NCI-H1694 (cell line): ENCODE data around the gene ALK.

Source experiments
- DNase-seq: peaks from one replicate; lab custom pipeline; 2025; lab: John Stamatoyannopoulos, UW

ALK gene

DNA sequence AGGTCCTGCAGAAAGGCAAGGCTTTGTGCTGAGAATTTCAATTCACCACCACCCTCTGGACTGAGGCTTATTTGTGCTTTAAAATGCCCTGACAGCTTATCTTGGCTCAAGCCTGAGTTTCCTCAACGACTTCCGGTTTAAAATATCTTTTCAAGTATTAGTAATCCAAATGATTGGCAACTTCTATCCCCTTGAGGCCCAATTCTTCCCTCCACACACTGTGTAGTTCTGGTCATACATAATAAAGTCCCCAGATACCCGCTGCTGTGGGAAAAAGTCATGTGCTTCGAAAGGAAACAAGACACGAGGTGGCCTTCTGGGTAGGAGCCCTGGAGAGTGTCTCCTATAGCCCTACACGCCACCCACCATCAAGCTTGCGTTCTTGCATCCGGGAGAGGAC, 393.4 kb downstream of the ALK start:
- DNase-seq = no peak

- no peak for DNase-seq
Observed at GRCh38 chr2:29526587-29527586, 394.5 kb downstream of the ALK start.

DNA sequence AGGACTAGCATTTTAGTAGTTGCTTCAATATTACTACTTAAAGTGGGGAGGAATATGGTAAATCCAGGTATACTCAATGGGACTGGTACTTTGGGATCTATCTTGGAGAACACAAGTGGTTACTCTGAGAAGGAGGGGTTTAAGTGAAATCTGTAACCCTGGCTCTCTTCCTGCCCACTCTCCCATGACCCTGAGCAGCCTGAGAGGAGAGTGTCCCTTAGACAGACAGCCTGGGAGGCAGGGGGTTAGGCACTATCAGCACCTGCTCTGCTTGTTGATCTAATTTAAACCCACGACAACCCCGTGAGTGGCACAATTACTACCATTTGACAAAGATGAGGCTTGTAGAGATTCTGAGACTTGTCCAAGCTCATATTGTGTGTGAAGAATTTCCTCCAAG, 395.5 kb downstream of the ALK start:
- DNase-seq = no peak

DNA sequence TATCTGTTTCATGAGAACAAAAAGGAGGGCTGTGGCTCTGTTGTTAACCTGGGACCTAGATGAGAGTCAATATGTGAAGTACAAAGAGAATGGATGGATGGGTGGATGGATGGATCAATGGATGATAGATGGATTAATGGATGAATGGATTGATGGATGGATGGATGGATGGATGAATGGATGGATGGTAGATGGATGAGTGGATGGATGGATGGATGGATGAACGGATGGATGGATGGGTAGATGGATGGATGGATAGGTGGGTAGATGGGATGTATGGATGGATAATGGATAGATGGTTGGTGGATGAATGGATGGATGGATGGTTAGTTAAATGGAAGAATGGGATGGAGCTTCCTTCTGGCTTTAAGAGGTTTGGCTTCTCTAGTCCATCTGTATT, 396.7 kb downstream of the ALK start:
- DNase-seq = no peak

- no peak for DNase-seq
Observed at GRCh38 chr2:29522951-29523669, 398.3 kb downstream of the ALK start.

DNA sequence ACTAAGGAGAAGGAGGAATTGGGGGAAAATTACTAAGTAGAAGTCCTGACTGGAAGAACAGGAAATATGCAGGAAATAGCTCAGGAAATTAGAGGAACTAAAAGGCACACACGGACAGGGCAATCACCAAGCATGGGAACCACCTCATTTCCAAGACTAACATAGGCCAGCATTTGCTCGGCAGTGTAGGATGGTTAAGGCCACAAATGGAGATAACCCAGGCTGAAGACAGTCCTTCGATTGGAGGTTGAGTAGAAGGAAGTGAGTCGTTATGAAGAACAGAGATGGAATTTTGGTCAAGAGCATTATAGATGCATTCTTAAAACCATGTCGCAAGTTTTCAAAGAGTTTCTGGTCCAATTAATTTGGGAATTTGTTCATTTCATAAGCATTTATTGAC, 401.4 kb downstream of the ALK start:
- DNase-seq = no peak

DNA sequence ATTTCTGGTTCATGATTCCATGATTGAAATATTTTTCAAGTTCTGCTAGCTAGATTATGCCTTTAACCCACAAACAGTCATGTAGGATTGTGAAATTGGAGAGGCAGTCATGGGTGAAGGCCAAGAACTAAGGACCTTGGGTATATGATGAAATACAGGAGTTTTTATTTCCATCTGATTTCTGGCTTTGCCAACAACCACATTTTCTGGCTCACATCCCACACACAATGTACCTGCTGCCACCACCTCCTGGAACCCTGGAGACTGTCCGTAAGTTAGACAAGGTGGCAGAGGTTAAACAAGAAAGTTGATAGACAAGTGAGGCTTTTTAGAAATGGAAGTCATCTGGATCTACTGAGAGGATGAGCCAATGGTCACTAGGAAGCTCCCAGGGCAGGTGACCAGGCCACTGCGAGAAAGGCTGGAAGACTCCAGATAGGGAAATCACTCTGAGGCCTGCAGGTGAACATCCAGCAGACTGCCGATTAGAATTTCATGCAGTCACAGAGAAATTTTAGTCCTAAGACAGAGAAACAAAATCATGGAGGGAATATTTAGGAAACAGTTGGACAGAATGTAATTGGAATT, 402.0 kb downstream of the ALK start:
- DNase-seq = no peak

DNA sequence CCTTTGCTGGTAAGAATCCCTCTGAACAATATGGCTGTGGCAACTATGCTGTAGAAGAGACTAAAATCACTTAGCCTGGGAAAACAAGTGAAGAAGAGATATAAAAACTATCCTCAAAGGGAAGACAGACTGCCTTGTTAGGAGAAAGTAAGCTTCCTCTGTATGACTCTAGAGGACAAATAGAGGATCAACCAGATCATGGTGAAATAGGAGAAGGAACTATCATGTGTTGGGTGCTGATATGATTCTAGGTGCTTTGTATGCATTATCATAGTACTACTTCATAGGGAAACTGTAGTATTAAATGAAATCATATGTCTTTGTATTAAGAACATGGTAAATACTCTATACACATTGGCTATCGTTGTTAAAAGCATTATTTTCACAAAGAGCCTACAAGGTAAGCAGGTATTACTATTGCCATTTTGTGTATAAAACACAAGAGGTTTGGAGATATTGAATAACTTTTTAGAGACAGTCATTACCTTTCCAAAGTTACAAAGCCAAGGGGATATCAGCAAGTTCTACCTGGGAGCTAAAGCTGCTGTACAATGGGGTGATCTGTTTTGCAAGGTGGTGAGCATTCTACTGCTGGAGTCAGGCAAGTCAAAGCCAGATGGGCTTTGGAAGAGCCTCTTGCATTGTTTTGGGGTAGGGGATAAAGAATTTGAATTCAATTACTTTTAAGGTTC, 402.6 kb downstream of the ALK start:
- no peak for DNase-seq

DNA sequence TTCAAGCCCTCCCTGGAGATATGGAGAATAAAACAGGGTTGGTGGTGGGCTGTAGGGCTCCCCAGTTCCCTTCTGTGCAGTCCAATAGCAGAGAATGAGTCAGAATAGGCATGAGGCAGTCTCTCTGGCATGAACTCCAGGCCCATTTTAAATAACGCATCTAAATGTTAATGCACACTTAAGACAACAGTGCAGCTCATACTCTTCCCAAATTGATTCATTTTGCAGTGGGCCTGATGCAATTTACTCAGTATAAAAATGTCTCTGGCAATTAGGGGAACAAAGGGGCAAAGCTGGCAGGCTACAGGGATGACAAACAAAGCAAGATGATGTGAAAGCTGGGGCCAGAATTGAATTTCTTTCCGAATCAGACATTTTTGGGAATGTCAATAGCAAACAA, 403.4 kb downstream of the ALK start:
- no peak for DNase-seq

DNA sequence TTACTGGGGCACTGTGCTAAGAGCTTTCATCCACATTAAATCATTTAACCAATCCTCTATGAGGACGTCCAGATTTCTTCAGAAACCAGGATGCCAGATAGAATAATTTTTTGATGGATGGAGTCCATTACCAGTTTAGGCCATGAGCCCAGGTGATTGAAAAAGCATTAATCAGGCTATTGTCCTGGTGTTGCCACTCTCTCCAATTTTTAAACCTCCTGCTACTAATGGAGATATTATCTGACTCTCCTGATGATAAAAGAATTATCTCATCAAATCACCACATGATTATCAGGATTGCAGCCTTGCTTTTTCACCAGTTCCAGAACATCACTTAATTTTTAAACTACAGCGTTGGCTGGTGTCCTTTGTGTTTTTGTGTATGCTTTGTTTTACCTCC, 404.0 kb downstream of the ALK start:
- DNase-seq = no peak

- no peak for DNase-seq
Observed at GRCh38 chr2:29516767-29517166, 404.6 kb downstream of the ALK start.

DNA sequence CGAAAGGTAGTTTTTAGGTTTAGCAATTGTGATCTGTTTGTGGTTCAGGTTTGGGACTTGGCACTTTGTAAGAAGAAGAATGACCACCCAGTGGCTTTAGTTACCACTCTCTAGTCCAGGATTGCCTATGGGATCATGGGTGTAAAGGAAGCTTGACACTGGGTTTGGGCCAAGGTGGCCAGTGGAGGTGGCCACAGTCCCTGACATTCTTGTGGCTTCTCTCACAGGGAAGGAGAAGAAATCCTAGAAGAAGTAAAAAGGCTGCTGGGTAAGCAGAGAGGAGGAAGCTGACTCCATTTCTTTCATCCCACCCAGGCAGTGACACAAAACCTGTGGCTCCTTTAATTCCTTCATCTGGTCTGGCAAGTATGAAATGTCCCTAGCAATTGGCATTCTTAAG, 411.5 kb downstream of the ALK start:
- no peak for DNase-seq

DNA sequence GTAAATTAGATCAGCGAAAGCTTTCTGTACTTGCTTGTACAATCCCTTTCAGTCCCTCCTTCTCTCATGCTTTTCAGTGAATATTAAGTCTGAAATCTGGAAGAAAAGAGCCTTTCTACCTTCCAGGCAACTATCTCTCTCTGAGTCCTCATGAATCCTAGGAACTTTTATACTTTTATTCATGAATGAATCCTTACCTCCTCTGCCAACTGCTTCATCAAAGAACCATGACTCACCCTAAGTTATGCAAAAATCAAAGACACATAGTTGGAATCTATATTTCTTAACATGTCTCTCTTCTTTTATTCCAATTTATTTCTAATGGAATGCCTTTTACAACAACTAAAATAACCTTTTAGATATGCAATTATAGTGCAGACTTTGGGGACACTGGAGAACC, 412.0 kb downstream of the ALK start:
- no peak for DNase-seq

- DNase-seq = no peak
Observed at GRCh38 chr2:29504746-29505145, 416.6 kb downstream of the ALK start.

- peak; percentile 16 for DNase-seq
Observed at GRCh38 chr2:29502460-29502911, 418.9 kb downstream of the ALK start.

DNA sequence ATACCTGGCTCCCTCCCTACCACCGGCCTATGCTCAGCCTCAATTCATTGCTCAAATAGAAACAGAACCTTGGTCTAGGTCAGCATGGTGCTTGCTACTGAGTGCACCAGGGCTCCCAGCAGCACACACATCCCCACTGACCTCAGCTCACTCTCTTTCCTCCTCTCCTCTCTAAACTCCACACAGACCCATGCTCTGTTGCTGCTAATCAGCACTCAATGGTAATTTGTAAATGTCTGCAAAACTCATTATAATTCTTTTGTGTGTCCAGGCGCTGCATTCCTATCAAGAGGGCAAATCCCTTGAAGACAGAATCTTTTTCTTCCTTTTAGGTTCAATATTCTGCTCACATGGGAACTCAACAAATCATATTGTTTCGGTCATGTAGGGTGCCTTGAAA, 424.0 kb downstream of the ALK start:
- no peak for DNase-seq

GRCh38 chr2:29496198-29496597, 425.2 kb downstream of the ALK start:
- no peak for DNase-seq

DNA sequence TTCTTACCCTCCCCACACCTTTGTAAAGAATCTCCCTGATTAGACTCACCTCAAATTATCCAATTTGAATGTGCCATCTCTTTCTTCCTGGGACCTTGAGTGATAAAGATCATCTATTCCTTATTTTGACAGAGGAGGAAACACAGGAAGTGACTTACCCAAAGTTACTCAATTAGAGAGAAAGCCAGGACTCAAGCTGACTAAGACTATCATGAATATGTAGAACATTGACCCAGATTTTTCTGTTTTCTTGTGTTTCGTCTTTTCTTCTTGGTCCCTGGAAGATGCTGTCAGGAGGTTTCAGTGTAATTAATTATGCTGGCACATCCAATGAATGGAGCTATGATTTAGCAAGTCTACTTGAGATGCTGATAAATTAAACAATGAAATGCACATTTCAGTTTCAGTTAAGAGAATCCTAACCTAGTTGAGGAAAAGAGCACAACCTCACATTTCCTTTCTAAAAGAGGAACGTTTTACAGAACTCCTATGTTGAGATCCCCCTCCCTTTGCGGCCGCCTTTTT, 425.8 kb downstream of the ALK start:
- no peak for DNase-seq

DNA sequence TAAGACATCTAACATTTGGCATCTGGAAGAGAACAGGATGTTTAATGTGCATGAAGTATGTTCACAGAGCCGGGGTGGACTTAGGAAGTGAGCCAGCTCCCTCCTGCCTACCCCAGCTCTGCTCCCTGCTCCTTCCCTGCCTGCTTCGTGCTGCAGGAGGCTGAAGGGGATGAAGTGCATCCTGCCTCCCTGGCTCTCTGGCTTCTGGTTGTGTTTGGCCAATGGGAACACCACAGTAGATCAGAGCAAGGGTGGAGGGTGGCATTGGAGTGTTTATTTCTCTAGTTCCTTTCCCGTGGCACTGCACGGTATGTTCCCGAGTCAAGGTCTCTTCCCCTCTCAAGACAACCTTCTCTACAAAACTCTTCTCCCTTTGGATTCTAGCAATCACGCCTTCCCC, 426.3 kb downstream of the ALK start:
- no peak for DNase-seq

DNA sequence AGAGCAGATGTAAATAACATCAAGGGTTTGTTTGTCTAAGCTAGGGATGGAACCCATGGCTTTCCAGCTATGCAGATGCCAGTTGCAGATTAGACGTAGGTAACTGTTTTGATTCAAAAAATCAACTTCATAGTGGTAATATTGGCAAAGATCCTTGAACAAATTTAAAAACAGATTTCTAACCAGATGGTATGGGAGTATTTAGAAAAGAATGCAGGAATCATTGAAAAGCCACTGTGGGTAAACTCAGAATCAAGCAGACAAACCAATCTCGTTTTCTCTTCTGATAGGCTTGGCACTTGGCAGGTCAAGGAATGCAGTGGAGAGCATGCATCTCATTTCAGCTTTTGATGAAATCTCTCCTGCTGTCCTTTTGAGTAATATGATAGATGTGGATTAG, 428.7 kb downstream of the ALK start:
- DNase-seq = no peak

DNA sequence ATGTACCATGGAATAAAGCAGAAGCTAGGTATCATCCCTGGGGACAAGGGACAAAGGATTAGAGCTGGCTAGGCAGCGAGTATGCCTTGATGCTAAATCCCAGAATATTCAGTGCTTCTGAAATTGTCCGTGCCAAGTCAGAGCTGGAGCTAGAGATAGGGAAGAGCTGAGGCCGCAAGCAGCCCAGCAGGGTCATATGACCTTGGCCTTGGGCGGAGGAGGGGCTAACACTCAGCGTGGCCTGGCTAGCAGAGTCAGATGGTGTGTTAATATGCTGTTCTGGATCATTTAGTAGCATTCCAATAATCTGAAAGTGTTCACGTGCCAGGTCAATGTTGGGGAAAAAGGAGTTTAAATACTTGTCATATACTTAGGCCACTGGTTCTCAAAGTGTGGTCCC, 431.3 kb downstream of the ALK start:
- DNase-seq = no peak

GRCh38 chr2:29489568-29489967, 431.8 kb downstream of the ALK start:
- DNase-seq = no peak
